ENCODE measurements around the gene FAM90A26.
"Not testable (repeated sequence)": the region's sequence is repeated elsewhere in the genome, so short reads cannot be mapped to it uniquely, and the experiment has no call there.

DNA sequence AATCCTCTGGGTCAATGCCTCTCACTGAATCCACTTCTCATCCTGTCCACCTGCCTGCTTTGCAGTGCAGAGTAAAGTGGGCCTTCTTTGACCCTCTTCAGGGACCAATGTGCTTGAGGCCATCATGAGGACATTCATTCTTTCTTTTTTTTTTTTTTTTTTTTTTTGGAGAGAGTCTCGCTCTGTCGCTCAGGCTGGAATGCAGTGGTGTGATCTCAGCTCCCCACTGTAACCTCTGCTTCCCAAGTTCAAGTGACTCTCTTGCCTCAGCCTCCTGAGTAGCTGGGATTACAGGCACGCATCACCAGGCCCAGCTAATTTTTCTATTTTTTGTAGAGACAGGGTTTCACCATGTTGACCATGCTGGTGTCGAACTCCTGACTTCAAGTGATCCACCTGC lies 22.8 kb upstream of the FAM90A26 start:
- TF ChIP-seq, protein P1, sequence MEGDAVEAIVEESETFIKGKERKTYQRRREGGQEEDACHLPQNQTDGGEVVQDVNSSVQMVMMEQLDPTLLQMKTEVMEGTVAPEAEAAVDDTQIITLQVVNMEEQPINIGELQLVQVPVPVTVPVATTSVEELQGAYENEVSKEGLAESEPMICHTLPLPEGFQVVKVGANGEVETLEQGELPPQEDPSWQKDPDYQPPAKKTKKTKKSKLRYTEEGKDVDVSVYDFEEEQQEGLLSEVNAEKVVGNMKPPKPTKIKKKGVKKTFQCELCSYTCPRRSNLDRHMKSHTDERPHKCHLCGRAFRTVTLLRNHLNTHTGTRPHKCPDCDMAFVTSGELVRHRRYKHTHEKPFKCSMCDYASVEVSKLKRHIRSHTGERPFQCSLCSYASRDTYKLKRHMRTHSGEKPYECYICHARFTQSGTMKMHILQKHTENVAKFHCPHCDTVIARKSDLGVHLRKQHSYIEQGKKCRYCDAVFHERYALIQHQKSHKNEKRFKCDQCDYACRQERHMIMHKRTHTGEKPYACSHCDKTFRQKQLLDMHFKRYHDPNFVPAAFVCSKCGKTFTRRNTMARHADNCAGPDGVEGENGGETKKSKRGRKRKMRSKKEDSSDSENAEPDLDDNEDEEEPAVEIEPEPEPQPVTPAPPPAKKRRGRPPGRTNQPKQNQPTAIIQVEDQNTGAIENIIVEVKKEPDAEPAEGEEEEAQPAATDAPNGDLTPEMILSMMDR (IDR thresholded peaks at IDR 0.05) = not testable (repeated sequence)
- not testable (repeated sequence) for TF ChIP-seq POLR2AphosphoS5, POLR2A (IDR thresholded peaks at IDR 0.05)

All from prostate gland (tissue), 2 donors.